Airway epithelial cell (primary cell): ENCODE results near the gene JMY. TPM values are rescaled to one million over a fixed set of nuclear protein-coding genes. Genes with fewer than 3 reads are reported as not detected.

Experiments
- total RNA-seq: library from RNA; depleted of rRNA; stranded (reverse); fragments of >200 nt; gene quantifications from 2 replicates; pipeline ENCODE4 v1.2.3, GENCODE V29; 2015

Gene JMY
- 4.2 TPM in 2 replicates for total RNA-seq

GRCh38 chr5:79235634-79236361, at the start of gene JMY:
TSS of gene JMY (plus strand) at chr5:79236131. CDS start at chr5:79236651, 520 bp downstream.

Other genes starting within 250 kb of the JMY start
- gene DMGDH, start 166.5 kb upstream of the JMY start, total RNA-seq, result not detected in 2 replicates
- gene BHMT2, start 166.4 kb upstream of the JMY start, total RNA-seq, result not detected in 2 replicates
- not detected in 2 replicates for gene BHMT, start 124.3 kb upstream of the JMY start, total RNA-seq